Measurements from ENCODE around the gene RTF2. TPM values are rescaled to one million over a fixed set of nuclear protein-coding genes. Genes with fewer than 3 reads are reported as not detected.

RTF2 gene
- total and polyA plus RNA-seq, 2 of the 13 experiments (the other 11 are each of a cell fraction or from before 2014, with no cell fraction given): 81.8 to 142 TPM

- ChIA-PET POLR2A (no interaction called here), CTCF (ENCODE audit: low intra/inter-chr PET ratio, low total read pairs) (interaction anchor here (1.4 to 2.5 kb wide), 4 partner anchors 26 to 471 kb away, joined by 4 to 32 read pairs (median 4); no protein-coding TSS in a partner anchor)
- in situ Hi-C loops (cut with HindIII; ENCODE audit: extremely low pct_ligation_motif_present, low pct_unique_long_range_greater_than_20kb): loop anchor here (5.0 to 25.0 kb wide), 2 partner anchors 446 to 1889 kb away; no protein-coding TSS in a partner anchor
- Histone ChIP-seq H3K4me3 (replicated peaks in 1 of 3; ENCODE audit: insufficient read depth in 1 of 3, low read depth in 2 of 3, low read length in 3 of 3) (no peak overlapping the region), H3K27ac (ENCODE audit: extremely low read length, insufficient read depth, low read length) (no peak overlapping the region), H3K9ac (ENCODE audit: insufficient read depth, low read depth, low read length) (no peak overlapping the region), H3K9me3 (ENCODE audit: low read length) (no peaks in the 10 kb centered on the region), H3K4me2 (ENCODE audit: low read depth, low read length) (no peak overlapping the region), H3K79me2 (ENCODE audit: insufficient read depth, low read length) (no peaks in the 10 kb centered on the region), H4K20me1 (ENCODE audit: insufficient read depth, low read length) (no peaks in the 10 kb centered on the region), H3K36me3 (replicated peaks in 1 of 2; ENCODE audit: control insufficient read depth in 1 of 2, insufficient read depth in 2 of 2, low read length in 2 of 2) (no peaks in the 10 kb centered on the region), H3K27me3 (ENCODE audit: control insufficient read depth in 1 of 2, insufficient read depth in 2 of 2, low read length in 2 of 2) (peaks cover 0 to 3% of the 10 kb centered on the region in 2 experiments; a peak in 2 of 5 replicates), H3K4me1 (ENCODE audit: insufficient read depth, low read length) (peaks cover 19% of the 10 kb centered on the region), H2AFZ (ENCODE audit: low read length) (no peak overlapping the region)
- TF ChIP-seq PCBP1 (IDR thresholded peaks at IDR 0.05; ENCODE audit: borderline replicate concordance, low read depth, low read length): no peak
- TF ChIP-seq ZNF432 (CRISPR knock-in tag; IDR thresholded peaks at IDR 0.05; ENCODE audit: borderline replicate concordance): no peak
- no peak for TF ChIP-seq ZNF609 (CRISPR knock-in tag; IDR thresholded peaks at IDR 0.05; ENCODE audit: borderline replicate concordance)
- no peak for TF ChIP-seq SMAD9 (CRISPR knock-in tag; IDR thresholded peaks at IDR 0.05)
- no peak for TF ChIP-seq ZMYM2 (CRISPR knock-in tag; IDR thresholded peaks at IDR 0.05)
- no peak for TF ChIP-seq GABPB1 (CRISPR knock-in tag; IDR thresholded peaks at IDR 0.05)
- TF ChIP-seq ZNF784 (CRISPR knock-in tag; IDR thresholded peaks at IDR 0.05; ENCODE audit: borderline replicate concordance): no peak
- no peak for TF ChIP-seq HDAC6 (IDR thresholded peaks at IDR 0.05; ENCODE audit: low read depth, low read length)
- TF ChIP-seq MAFF (IDR thresholded peaks at IDR 0.05; ENCODE audit: low read depth, low read length): no peak
- TF ChIP-seq EEA1 (CRISPR knock-in tag; IDR thresholded peaks at IDR 0.05; ENCODE audit: borderline replicate concordance): no peak
- TF ChIP-seq MAZ (IDR thresholded peaks at IDR 0.05; ENCODE audit: borderline replicate concordance, low read depth, low read length): no peak
- TF ChIP-seq MAZ (CRISPR knock-in tag; IDR thresholded peaks at IDR 0.05; ENCODE audit: low read depth): no peak
- no peak for TF ChIP-seq HMGA1 (CRISPR knock-in tag; conservative IDR thresholded peaks at IDR 0.05)
- TF ChIP-seq KLF13 (CRISPR knock-in tag; IDR thresholded peaks at IDR 0.05): no peak
- ATAC-seq (no peak), FAIRE-seq (no peak), DNase-seq (ENCODE audit: low spot score) (no peak)
- no TSS peak for BruUV-seq (replicated peaks)
- intact Hi-C loops (cut with micrococcal nuclease; ENCODE audit: unreplicated experiment): loop anchor here (5.0 kb wide), 2 partner anchors 496 to 511 kb away; no protein-coding TSS in a partner anchor
- WGBS (ENCODE audit: low lambda C conversion rate): 63% methylated on average over 8 of the region's 8 CpGs
These were observed 83.1 kb downstream of the RTF2 start for GRCh38 chr20:56551571-56551970.
